ENCODE results near the gene CAPN9. TPM values are rescaled to one million over a fixed set of nuclear protein-coding genes. Genes with fewer than 3 reads are reported as not detected.

The CAPN9 gene
- total and polyA plus RNA-seq, 2 donors (not counting 3 experiments of a cell fraction or from before 2014, with no cell fraction given): not detected

DNA sequence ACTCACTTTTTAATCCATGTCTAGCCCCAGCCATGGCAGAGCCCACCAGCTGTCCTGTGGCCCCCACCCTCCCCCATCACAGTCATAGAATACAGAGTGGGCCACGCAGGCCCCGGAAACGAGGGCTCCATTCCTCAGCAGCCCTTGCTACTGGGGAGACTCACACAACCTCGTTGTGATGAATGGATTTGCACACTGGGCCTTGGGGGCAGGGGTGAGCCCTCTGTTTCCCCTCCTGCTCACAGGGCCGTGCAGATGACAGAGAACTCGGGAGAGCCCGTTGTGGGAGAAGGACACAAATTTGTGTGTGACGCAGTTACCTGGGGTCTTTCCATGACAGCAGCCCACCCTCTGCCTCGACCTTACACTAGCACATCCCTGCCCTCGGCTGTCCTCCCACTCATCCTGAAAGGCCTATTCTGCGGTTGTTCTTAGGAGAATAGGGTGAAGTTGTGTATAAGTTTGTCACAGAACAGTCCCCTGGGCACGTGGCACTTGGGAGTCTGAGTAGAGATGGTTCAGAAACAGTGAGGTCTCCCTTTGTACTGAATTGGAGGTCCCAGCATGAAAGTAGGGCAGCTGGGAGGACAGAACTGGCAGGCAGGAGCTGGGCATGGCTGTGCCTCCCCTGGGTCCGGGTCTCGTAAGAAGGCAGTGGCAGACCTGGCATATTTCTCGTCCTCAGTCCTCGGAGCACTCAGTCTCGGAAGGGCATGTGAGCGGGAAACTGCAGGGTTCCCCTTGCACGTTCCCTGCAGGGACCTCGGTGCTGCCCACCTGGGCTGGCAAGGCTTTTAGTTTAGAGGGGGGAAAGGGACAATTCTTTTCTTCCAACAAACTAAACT, 40.1 kb upstream of the CAPN9 start:
- Histone ChIP-seq H3K9ac (replicated peaks; ENCODE audit: extremely low read depth, insufficient read depth, low read length) (no peak overlapping the region), H3K4me3 (replicated peaks in 1 of 3; ENCODE audit: insufficient read depth in 1 of 3, low read depth in 1 of 3, low read length in 3 of 3) (no peak overlapping the region), H4K20me1 (replicated peaks; ENCODE audit: control insufficient read depth, extremely low read depth, insufficient read depth, low read length) (no peaks in the 10 kb centered on the region), H3K9me1 (replicated peaks; ENCODE audit: control insufficient read depth, extremely low read depth, insufficient read depth, low read length) (no peaks in the 10 kb centered on the region), H3K27me3 (ENCODE audit: control insufficient read depth in 2 of 2, insufficient read depth in 2 of 2, low read length in 2 of 2) (no peaks in the 10 kb centered on the region), H2AFZ (ENCODE audit: low read depth, low read length) (no peak overlapping the region), H3K27ac (ENCODE audit: insufficient read depth, low read depth, low read length) (no peak overlapping the region), H3K79me2 (ENCODE audit: control insufficient read depth, insufficient read depth, low read length) (no peaks in the 10 kb centered on the region), H3K4me2 (ENCODE audit: insufficient read depth, low read length) (no peak overlapping the region), H3K36me3 (ENCODE audit: control insufficient read depth in 2 of 2, extremely low read depth in 1 of 2, insufficient read depth in 2 of 2, low read length in 2 of 2) (no peaks in the 10 kb centered on the region), H3K9me3 (replicated peaks; ENCODE audit: control insufficient read depth, insufficient read depth, low read length) (no peaks in the 10 kb centered on the region), H3K4me1 (ENCODE audit: control insufficient read depth, extremely low read depth, insufficient read depth, low read length) (no peaks in the 10 kb centered on the region)
- dilution Hi-C loops (cut with MboI; ENCODE audit: extremely low pct_ligation_motif_present, low sequenced_read_pairs) (no loop called here), intact Hi-C loops (cut with micrococcal nuclease) (no loop called here)
- DNase-seq (ENCODE audit: low read depth, low spot score): no peak
- no TSS peak for BruUV-seq (replicated peaks)
- ChIA-PET CTCF (no interaction called here), POLR2A (no interaction called here)
- TF ChIP-seq FOS (IDR thresholded peaks at IDR 0.05; ENCODE audit: borderline replicate concordance, insufficient read depth, low read length) (no peak), EZH2 (IDR thresholded peaks at IDR 0.05; ENCODE audit: borderline replicate concordance, low read depth, low read length, severe bottlenecking) (no peak), JUN (IDR thresholded peaks at IDR 0.05; ENCODE audit: borderline replicate concordance, insufficient read depth, insufficient read length, low read depth) (no peak), GATA2 (IDR thresholded peaks at IDR 0.05; ENCODE audit: insufficient read depth, insufficient read length, low read depth, low read length) (no peak), MYC (IDR thresholded peaks at IDR 0.05; ENCODE audit: low read depth, low read length) (no peak), POLR2A (IDR thresholded peaks at IDR 0.05; ENCODE audit: low read depth, low read length) (no peak), POLR2AphosphoS5 (IDR thresholded peaks at IDR 0.05; ENCODE audit: insufficient read depth, low read depth, low read length) (no peak)
- TF ChIP-seq, protein P1, sequence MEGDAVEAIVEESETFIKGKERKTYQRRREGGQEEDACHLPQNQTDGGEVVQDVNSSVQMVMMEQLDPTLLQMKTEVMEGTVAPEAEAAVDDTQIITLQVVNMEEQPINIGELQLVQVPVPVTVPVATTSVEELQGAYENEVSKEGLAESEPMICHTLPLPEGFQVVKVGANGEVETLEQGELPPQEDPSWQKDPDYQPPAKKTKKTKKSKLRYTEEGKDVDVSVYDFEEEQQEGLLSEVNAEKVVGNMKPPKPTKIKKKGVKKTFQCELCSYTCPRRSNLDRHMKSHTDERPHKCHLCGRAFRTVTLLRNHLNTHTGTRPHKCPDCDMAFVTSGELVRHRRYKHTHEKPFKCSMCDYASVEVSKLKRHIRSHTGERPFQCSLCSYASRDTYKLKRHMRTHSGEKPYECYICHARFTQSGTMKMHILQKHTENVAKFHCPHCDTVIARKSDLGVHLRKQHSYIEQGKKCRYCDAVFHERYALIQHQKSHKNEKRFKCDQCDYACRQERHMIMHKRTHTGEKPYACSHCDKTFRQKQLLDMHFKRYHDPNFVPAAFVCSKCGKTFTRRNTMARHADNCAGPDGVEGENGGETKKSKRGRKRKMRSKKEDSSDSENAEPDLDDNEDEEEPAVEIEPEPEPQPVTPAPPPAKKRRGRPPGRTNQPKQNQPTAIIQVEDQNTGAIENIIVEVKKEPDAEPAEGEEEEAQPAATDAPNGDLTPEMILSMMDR (IDR thresholded peaks at IDR 0.05; ENCODE audit: extremely low read depth in 1 of 2, insufficient read depth in 1 of 2, low read depth in 1 of 2, low read length in 2 of 2): no peak
- TF ChIP-seq, protein P2, sequence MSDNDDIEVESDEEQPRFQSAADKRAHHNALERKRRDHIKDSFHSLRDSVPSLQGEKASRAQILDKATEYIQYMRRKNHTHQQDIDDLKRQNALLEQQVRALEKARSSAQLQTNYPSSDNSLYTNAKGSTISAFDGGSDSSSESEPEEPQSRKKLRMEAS (IDR thresholded peaks at IDR 0.05; ENCODE audit: insufficient read depth, insufficient read length): no peak
- no peak for FAIRE-seq
